ENCODE results near the gene STC2. TPM values are rescaled to one million over a fixed set of nuclear protein-coding genes. Genes with fewer than 3 reads are reported as not detected.

Gene STC2
- total and polyA plus RNA-seq, 2 of the 8 experiments (the other 6 are each of a cell fraction or from before 2014, with no cell fraction given) = 26.4 to 53.1 TPM

DNA sequence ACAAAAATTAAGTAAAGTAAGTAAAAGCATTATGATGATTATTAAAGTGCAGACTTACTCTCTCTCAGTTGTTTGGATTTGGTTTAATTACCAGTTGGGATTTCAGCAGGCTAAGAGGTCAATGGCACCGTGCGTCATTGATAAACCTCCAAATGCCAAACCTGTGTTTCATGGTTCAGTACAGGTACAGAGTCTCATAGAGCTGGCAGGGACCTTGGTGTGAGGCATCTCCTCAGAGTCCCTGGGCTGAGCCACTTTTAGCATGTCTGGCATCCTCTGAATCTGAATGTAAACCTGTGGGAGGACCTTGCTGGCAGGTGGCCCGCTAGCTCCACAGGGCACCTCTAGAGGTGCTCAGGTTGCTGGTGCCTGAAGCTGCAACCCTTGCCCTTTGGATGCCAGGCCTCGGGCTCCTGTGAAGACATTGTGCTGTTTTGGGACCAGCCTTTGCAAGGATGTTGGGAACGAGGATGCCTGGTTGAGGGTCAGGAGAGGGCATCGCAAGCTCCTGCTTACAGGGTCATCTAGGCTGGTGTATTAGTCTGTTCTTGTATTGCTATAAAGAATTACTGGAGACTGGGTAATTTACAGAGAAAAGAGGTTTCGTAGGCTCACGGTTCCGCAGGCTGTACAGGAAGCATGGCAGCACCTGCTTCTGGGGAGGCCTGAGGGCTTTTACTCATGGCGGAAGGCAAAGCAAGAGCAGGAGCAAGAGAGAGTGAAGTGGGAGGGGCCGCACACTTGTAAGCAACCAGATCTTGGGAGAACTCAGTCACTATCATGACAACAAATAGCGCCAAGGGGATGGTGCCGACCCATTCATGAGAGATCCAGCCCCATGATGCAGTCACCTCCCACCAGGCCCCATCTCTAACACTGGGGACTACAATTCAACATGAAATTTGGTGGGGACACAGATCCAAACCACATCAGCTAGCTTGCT, 14.9 kb upstream of the STC2 start:
- H2BK5ac ChIP-seq (ENCODE audit: low read depth, low read length) = no peak overlapping the region
- FAIRE-seq (no peak), DNase-seq (ENCODE audit: low read depth in 1 of 2, low spot score in 2 of 2) (no peak)
- no peak overlapping the region for H2BK120ac ChIP-seq (replicated peaks; ENCODE audit: low read depth, low read length)
- no peaks in the 10 kb centered on the region for H4K20me1 ChIP-seq (replicated peaks in 1 of 2; ENCODE audit: control insufficient read depth in 1 of 2, insufficient read depth in 2 of 2, low read length in 2 of 2)
- no peak overlapping the region for H3K27ac ChIP-seq (ENCODE audit: low read depth, low read length)
- no peaks in the 10 kb centered on the region for H3K79me2 ChIP-seq (ENCODE audit: control insufficient read depth in 1 of 2, insufficient read depth in 2 of 2, low read length in 2 of 2)
- H3K36me3 ChIP-seq (ENCODE audit: control insufficient read depth in 2 of 4, insufficient read depth in 4 of 4, low read length in 3 of 4) = no peaks in the 10 kb centered on the region
- H2AFZ ChIP-seq (ENCODE audit: low read length) = no peak overlapping the region
- H3K79me1 ChIP-seq (ENCODE audit: low read depth, low read length) = no peaks in the 10 kb centered on the region
- no peak overlapping the region for H2BK20ac ChIP-seq (ENCODE audit: low read length)
- H2BK12ac ChIP-seq (ENCODE audit: low read depth, low read length) = no peak overlapping the region
- no peak overlapping the region for H3K4ac ChIP-seq (replicated peaks; ENCODE audit: insufficient read length, low read depth, low read length)
- H4K91ac ChIP-seq (replicated peaks; ENCODE audit: insufficient read length, low read length) = no peak overlapping the region
- H3K4me3 ChIP-seq (ENCODE audit: extremely low read depth in 1 of 4, insufficient read depth in 2 of 4, low read depth in 3 of 4, low read length in 4 of 4) = no peak overlapping the region
- H2AK5ac ChIP-seq (ENCODE audit: low read depth, low read length) = no peak overlapping the region
- no peak overlapping the region for H4K8ac ChIP-seq (ENCODE audit: extremely low read depth, insufficient read depth, low read length)
- H2BK15ac ChIP-seq (ENCODE audit: low read length) = no peak overlapping the region
- POLR2A ChIA-PET (ENCODE audit: partially characterized antibody) = interaction anchor here (0.6 to 2.6 kb wide), 5 partner anchors 11 to 1087 kb away, joined by 3 to 25 read pairs (median 3); partner anchors contain the start of gene STC2
- H3K9me3 ChIP-seq (ENCODE audit: insufficient read depth in 2 of 2, low read depth in 1 of 2, low read length in 1 of 2) = no peaks in the 10 kb centered on the region
- H3K9ac ChIP-seq (replicated peaks in 1 of 4; ENCODE audit: extremely low read depth in 1 of 4, low read depth in 3 of 4, low read length in 3 of 4) = no peak overlapping the region
- H3K4me2 ChIP-seq (ENCODE audit: insufficient read depth in 1 of 2, low read depth in 2 of 2, low read length in 2 of 2) = no peak overlapping the region
- H3K18ac ChIP-seq (ENCODE audit: extremely low read depth, low read length) = no peak overlapping the region
- CTCF ChIA-PET (ENCODE audit: partially characterized antibody) = interaction anchor here (0.6 to 1.7 kb wide), 6 partner anchors 12 to 362 kb away, joined by 3 to 6 read pairs (median 3); no protein-coding TSS in a partner anchor
- no peaks in the 10 kb centered on the region for H3K23me2 ChIP-seq (ENCODE audit: low read depth, low read length)
- no peak overlapping the region for H3K23ac ChIP-seq (ENCODE audit: insufficient read length)
- 84% methylated on average over 13 of the region's 13 CpGs; no CpG with 5 or more reads in 1 of the 2 experiments for WGBS, 2 experiments (ENCODE audit: extremely low coverage in 1 of 2, insufficient coverage in 1 of 2, insufficient read length in 1 of 2, insufficient replicate concordance in 2 of 2, low coverage in 1 of 2, low lambda C conversion rate in 2 of 2, missing lambda C conversion rate in 1 of 2)
- no peak overlapping the region for H4K5ac ChIP-seq (ENCODE audit: insufficient read length, low read depth, low read length)
- H3K14ac ChIP-seq (ENCODE audit: insufficient read length) = no peak overlapping the region
- H3K27me3 ChIP-seq (replicated peaks in 1 of 4; ENCODE audit: control insufficient read depth in 3 of 4, extremely low read depth in 1 of 4, insufficient read depth in 3 of 4, low read length in 3 of 4) = no peaks in the 10 kb centered on the region
- peaks cover 0 to 8% (median 4%) of the 10 kb centered on the region in 4 experiments; a peak in 5 of 7 replicates for H3K4me1 ChIP-seq (replicated peaks in 1 of 4; ENCODE audit: control insufficient read depth in 3 of 4, insufficient read depth in 4 of 4, low read length in 3 of 4)
- no peak overlapping the region for H3K56ac ChIP-seq (replicated peaks; ENCODE audit: insufficient read length, low read depth, low read length)
- TF ChIP-seq EZH2 (IDR thresholded peaks at IDR 0.05; ENCODE audit: low read depth, low read length, severe bottlenecking) = no peak
- TF ChIP-seq TBP (IDR thresholded peaks at IDR 0.05; ENCODE audit: low read depth, low read length) = no peak
- TF ChIP-seq JUND (IDR thresholded peaks at IDR 0.05; ENCODE audit: low read length) = no peak
- TF ChIP-seq ZNF274 (IDR thresholded peaks at IDR 0.05; ENCODE audit: borderline replicate concordance, extremely low read depth, low read length) = no peak
- no peak for TF ChIP-seq EP300 (IDR thresholded peaks at IDR 0.05; ENCODE audit: borderline replicate concordance in 1 of 2, low read depth in 2 of 2, low read length in 2 of 2)
- no peak for TF ChIP-seq SP4 (IDR thresholded peaks at IDR 0.05; ENCODE audit: low read length)
- no peak for TF ChIP-seq SP2 (IDR thresholded peaks at IDR 0.05; ENCODE audit: low read length)
- TF ChIP-seq BACH1 (IDR thresholded peaks at IDR 0.05; ENCODE audit: low read length) = no peak
- TF ChIP-seq BCL11A (IDR thresholded peaks at IDR 0.05; ENCODE audit: low read depth in 2 of 2, low read length in 2 of 2) = no peak
- TF ChIP-seq CREB1 (IDR thresholded peaks at IDR 0.05) = no peak
- TF ChIP-seq BRCA1 (IDR thresholded peaks at IDR 0.05; ENCODE audit: low read depth, low read length) = no peak
